IPS-18c (cell line): ENCODE results near the gene CDK6.

Experiments used
- H3K4me3 ChIP-seq: 2 replicates; pipeline ENCODE4 v1.7.0; 2013; ENCODE audit warnings: low read depth, mild to moderate bottlenecking, low read length, moderate library complexity; ENCODE audit not compliant: insufficient read depth
- H3K9me3 ChIP-seq: one replicate; pipeline ENCODE4 v1.6.1; 2013; ENCODE audit warnings: mild to moderate bottlenecking, low read length, moderate library complexity; ENCODE audit not compliant: control insufficient read depth, insufficient read depth

Gene CDK6

DNA sequence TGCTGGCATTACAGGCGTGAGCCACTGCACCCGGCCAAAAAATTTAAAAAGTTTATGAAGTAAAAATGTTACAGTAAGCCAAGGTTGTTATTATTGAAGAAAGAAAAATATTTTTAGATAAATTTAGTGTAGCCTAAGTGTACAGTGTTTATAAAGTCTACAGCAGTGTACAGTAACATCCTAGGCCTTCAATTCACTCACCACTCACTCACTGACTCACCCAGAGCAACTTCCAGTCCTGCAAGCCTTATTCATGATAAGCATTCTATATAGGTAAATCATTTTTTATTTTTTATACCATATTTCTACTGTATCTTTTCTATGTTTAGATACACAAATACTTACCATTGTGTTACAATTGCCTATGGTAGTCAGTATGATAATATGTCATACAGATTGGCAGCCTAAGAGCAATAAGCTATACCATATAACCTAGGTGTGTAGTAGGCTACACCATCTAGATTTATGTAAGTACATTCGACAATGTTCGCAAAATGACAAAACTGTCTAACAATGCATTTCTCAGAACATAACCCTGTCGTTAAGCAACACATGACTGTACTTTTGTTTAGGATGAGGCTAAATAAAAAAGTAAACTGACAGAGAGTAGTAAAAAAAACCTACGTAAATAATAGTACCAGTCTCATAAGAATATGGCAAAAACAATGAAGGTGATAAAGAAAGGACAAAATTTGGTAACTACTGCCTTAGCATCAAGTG, 168.4 kb downstream of the CDK6 start:
- Histone ChIP-seq H3K9me3 (no peaks in the 10 kb centered on the region), H3K4me3 (no peak overlapping the region)

DNA sequence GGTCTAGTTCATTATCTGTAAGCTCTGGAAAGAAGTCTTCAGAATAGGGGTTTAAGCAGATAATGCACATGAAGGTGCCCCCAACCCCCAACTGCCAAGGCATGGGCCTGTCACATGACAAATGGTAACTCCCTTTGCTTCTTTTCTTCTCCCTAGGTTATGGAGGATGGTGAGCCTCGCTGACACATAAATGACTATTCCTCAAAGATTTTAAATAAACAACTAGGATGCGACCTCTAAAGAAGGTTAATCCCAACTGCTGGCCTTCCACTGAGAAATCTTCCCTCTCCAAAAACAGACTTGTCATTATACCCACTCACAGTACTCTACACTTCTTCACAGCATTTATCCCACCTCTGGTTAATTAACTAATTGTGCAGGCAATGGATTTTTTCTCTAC, 170.4 kb downstream of the CDK6 start:
- H3K9me3 ChIP-seq = no peaks in the 10 kb centered on the region

GRCh38 chr7:92661651-92662050, 174.7 kb downstream of the CDK6 start:
- no peak overlapping the region for H3K4me3 ChIP-seq
- H3K9me3 ChIP-seq = no peaks in the 10 kb centered on the region

More for the DNA sequence above, 170.4 kb downstream of the CDK6 start:
- no peak overlapping the region for H3K4me3 ChIP-seq

DNA sequence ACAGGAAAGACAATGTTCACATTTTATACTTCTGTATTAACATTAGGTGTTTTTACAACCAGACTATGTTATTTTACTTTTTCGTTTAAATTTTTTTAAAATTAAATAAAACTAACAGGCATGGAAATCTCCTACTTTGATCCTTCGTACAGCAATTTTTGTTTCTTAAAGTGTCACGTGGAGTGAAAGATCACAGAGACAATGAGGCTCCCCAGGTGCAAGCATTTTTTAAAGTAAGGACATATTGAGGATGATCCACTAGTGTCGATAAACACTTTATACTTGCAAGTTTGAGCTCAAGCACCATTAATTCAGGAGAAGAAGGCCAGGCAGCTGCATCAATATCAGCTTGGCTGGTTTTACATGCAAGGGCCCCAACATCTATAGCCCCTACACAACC, 177.7 kb downstream of the CDK6 start:
- Histone ChIP-seq H3K4me3 (no peak overlapping the region), H3K9me3 (no peaks in the 10 kb centered on the region)

DNA sequence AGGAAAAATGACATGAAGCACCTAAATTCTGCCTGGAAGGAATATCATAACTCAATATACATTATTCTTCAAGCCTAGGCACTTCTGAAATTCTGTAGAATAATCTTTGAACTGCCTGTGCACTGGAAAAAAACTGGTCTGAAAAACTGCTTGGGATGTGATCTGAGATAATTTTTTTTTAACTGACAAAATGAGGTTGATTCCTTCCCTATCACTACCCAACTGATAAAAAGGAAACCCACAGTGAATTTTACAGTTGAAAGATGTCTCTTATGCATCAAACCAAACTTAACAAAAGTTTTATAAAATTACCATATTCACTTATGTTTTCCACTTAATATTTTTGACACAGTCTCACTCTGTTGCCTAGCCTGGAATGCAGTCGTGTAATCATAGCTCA, 179.0 kb downstream of the CDK6 start:
- Histone ChIP-seq H3K4me3 (no peak overlapping the region), H3K9me3 (no peaks in the 10 kb centered on the region)

GRCh38 chr7:92656121-92656520, 180.3 kb downstream of the CDK6 start:
- H3K9me3 ChIP-seq = no peaks in the 10 kb centered on the region
- no peak overlapping the region for H3K4me3 ChIP-seq

DNA sequence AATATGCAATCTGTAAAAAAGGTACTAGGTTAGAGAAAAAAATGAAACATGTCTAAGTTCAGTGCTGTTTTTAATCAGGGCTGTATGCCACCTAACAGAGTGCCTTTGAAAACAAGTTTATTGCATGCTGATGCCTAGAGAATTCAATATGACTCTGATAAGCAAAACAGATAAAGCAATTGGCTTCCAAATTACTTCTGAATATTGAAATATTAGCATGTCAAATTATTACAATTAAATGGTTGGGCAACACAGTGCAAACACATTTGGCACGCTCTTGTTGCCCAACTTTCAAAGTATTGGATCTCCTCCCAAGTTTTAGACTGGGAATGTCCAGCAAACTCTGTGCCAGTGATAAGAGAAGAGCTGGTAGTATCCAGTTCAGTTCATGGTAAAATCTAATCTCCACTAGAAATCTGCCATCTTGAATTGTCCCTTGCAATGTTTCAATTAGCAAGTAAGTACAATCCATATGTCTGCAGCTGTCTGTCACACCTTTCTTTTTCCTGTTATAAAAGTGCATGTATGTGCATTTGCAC, 181.0 kb downstream of the CDK6 start:
- Histone ChIP-seq H3K9me3 (no peaks in the 10 kb centered on the region), H3K4me3 (no peak overlapping the region)

- H3K4me3 ChIP-seq = no peak overlapping the region
- no peaks in the 10 kb centered on the region for H3K9me3 ChIP-seq
Measured at GRCh38 chr7:92653136-92653535, 183.2 kb downstream of the CDK6 start.

DNA sequence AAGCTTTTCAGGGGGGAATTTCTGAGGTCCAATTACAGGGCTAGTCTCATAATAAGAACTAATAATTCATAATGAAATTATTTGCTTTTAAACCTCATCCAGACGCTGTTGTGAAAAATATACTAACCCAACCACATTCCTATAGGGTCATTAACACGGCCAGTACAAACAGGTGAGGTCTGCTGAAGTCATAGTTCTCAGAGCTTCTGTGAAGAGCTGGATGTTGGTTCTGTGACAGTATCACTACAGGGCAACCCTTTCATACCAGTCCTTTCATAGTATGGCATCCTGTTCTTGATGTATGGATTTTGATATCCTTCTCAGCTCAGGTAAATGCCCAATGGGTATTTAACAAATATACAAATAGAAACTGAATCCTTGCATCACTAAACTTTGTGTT, 183.8 kb downstream of the CDK6 start:
- Histone ChIP-seq H3K9me3 (no peaks in the 10 kb centered on the region), H3K4me3 (no peak overlapping the region)

DNA sequence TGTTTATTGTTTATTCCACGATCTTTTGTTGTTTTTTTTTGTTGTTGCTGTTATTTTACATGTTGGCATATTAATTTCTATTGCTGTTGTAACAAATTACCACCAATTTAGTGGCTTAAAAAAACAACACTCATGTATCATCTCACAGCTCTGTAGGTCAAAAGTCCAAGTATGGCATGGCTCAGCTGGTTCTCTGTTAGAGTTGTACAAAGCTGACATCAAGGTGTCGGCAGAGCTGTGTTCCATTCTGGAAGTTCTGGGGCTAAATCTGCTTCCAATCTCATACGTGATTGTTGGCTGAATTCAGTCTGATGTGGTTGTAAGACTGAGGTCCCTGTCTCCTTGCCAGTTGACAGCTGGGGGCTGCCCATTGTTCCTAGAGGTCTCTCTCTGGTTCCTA, 186.0 kb downstream of the CDK6 start:
- Histone ChIP-seq H3K4me3 (no peak overlapping the region), H3K9me3 (no peaks in the 10 kb centered on the region)

DNA sequence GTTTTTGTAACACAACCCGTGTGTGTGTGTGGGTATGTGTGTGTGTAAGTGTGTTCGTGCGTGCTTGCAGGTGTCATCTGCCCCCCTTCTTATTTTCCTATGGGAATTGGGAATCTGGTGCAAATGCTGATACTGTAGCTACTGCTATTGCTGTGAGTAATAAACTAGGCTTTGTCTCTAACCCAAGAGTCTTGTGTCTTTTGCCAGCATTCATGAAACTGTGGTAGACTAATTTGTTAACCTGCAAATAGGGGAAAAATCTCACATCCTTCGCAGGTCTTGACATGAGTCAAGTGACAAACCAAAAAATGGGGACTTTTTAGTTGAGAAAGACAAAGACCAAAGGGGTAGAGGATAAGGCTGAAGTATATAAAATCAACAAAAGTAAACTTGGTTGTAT, 188.3 kb downstream of the CDK6 start:
- Histone ChIP-seq H3K4me3 (no peak overlapping the region), H3K9me3 (no peaks in the 10 kb centered on the region)

DNA sequence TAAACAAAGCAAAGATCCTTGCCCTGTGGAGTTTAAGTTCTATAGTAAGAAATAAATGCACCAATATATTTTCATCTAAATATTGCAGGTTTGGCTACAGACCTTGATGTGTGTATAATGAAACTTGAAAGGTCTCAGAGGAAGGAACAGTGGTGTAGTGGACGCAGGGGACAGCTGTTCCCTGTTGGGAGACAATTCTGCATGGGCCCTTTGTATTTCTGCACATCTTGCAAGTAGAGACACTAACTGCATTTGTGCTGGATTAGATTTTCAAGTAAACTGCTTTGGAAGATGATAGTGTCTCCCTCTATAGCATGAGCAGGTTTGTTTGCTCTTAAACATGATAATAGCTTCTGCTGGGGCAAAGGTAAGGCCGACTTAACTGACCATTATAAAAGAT, 188.7 kb downstream of the CDK6 start:
- Histone ChIP-seq H3K4me3 (no peak overlapping the region), H3K9me3 (no peaks in the 10 kb centered on the region)

- no peak overlapping the region for H3K4me3 ChIP-seq
Measured at GRCh38 chr7:92647011-92647625, 189.3 kb downstream of the CDK6 start.

GRCh38 chr7:92645114-92646061, 191.0 kb downstream of the CDK6 start:
- H3K4me3 ChIP-seq = no peak overlapping the region
- H3K9me3 ChIP-seq = no peaks in the 10 kb centered on the region

More at GRCh38 chr7:92647011-92647625, 189.3 kb downstream of the CDK6 start:
- H3K9me3 ChIP-seq = no peaks in the 10 kb centered on the region

GRCh38 chr7:92644406-92645113, 191.8 kb downstream of the CDK6 start:
- no peaks in the 10 kb centered on the region for H3K9me3 ChIP-seq
- H3K4me3 ChIP-seq = no peak overlapping the region

DNA sequence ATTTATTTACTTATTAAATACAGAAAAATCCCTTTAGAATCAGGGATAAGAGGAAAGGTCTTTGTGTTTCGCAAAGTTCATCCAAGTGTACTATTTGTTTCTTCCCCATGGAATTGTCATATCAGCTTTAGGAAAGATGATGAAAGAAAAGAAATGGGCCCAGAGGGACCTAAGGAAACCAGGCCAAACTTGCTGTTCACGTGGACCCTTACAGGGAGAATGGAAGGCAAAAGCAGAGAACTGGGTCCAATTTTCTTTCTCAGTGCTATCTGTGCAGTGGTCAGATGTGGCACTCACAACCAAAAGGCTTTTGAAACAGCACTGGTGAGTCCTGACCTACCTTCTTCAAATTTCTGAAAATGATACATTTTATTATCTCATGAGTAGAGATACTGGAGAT, 192.6 kb downstream of the CDK6 start:
- Histone ChIP-seq H3K9me3 (no peaks in the 10 kb centered on the region), H3K4me3 (no peak overlapping the region)

DNA sequence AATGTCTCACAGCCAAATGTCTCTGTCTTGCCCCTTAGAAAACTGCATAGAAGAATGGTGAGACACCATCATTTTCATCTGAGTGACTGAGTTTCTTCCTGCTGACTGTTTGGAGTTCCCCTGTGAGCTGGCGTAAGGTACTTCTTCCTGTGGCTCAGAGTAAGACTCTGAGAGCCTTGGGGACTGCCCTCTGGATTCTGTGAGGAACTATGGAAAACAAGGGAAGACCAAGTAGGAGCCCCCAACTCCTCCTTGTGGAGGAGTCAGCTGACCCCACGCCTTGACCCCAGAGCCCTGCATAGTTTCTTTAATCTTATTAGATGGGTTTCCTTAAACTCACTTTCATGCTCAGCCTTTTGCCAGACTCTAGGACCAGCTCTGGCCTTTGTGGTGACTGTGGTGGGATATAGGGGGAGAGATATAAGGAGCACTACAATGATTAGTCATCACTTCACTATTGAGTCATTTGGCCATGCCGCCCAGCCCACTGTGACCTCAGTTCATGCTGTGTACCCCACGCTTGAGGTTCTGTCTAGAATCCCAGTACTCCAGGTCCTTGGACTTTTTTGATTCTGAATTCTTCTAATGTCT, 194.4 kb downstream of the CDK6 start:
- H3K4me3 ChIP-seq = no peak overlapping the region

More for the DNA sequence above, 194.4 kb downstream of the CDK6 start:
- no peaks in the 10 kb centered on the region for H3K9me3 ChIP-seq
